GM18870 (cell line): Measurements from ENCODE around the gene RGPD8.
"Not testable (repeated sequence)": the region's sequence is repeated elsewhere in the genome, so short reads cannot be mapped to it uniquely, and the experiment has no call there.

Source experiments
- ATAC-seq: cut with Tn5 transposase; IDR thresholded peaks from one replicate; pipeline ENCODE4 v1.9.1; 2021; ENCODE audit warnings: moderate library complexity; ENCODE audit not compliant: unreplicated experiment

Gene RGPD8

GRCh38 chr2:112435716-112436431 lies 2.4 kb upstream of the RGPD8 start:
- ATAC-seq, result not testable (repeated sequence)

- ATAC-seq, result not testable (repeated sequence)
These were observed 1.7 kb upstream of the RGPD8 start for GRCh38 chr2:112434890-112435715.

DNA sequence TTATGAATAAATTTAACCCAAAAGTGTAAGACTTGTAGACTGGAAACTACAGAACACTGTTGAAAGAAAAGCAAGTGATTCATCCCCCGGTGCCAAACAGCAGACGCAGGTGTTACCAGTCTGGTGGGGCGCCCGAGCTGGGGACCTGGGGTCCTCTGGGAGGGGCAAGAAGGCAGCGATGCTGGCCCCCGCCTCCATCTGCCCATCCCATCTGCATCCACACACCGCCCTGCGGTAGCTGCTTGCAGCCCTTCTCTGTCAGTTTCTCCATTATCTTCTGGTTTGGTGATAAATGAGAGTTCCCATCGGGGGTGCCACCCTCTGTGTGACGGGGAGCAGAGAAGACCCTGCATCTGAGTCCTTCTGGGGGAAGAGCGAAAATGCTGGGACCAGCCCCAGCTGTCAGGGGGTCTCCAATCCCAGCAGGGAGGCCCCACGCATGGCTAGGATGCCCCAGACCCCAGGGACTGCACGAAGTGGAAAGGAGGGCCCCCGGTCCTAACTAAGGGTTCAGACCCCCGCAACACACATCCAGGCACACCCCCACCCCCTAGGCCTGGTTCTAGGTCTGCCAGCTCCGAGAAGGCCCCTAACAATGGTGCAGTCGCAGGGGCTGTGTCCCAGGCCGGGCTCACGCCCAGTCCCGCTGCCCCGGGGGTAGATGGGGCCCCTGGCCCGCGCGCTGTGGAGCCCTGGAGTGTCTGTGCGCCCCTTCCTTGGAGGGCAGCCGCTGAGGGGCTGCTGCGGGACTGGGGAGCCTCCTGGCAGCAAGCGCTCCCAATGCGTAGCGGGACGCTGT lies 686 bp upstream of the RGPD8 start:
- ATAC-seq, result no peak

GRCh38 chr2:112432735-112433479 lies 538 bp downstream of the RGPD8 start:
- ATAC-seq, result peak; percentile 34

DNA sequence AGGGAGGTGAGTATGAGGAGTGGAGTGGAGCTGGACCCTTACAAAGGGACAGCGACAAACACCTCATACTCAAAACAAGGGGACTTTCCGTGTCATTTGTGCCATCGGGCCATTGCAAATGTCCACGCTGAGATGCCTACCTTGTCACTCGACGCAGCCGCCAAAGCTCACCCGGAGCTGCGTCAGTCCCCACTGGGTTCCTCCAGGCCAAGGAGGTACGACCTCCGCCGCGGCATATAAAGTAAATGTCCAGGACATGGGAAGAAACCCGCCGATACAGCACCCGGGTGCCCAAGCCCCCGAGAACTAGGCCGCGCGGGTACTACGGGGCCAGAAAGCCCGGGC lies 1.1 kb downstream of the RGPD8 start:
- not testable (repeated sequence) for ATAC-seq

DNA sequence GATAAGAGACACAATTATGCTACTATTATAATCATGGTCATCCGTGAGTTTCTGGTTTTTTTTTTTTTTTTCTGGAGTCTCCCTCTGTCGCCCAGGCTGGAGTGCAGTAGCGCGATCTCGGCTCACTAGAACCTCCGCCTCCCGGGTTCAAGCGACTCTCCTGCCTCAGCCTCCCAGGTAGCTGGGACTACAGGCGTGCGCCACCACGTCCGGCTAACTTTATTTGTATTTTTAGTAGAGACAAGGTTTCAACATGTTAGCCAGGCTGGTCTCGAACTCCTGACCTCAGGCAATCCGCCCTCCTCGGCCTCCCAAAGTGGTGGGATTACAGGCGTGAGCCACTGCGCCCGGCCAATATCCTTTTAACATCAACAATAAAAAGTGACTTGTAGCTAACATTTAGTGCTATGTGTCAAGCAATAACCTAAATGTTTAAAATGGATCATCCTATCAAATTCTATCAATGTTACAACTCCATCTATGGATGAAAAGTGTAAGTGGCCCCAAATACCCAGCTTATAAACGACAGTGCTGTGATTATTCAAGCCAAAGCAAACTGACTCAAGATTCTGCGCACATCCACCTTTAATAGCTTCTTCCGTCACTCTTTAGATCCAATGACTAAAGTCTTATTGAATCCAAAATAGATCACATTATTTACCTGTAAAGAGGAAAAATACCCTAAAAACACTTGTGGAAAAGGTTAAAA lies 1.7 kb downstream of the RGPD8 start:
- ATAC-seq, result not testable (repeated sequence)

DNA sequence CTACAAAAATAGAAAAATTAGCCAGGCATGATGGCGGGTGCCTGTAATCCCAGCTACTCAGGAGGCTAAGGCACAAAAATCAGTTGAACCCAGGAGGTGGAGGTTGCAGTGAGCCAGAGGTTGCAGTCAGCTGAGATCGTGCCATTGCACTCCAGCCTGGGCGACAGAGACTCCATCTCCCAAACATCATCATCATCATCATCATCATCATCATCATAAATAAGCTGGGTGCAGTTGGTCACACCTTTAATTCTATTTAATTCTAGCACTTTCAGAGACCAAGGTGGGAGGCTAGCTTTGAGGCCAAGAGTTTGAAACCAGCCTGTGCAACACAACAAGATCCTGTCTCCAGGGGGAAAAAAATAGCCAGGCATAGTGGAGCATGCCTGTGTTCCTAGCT lies 8.9 kb downstream of the RGPD8 start:
- not testable (repeated sequence) for ATAC-seq

GRCh38 chr2:112416860-112417259 lies 16.6 kb downstream of the RGPD8 start:
- ATAC-seq, result not testable (repeated sequence)

DNA sequence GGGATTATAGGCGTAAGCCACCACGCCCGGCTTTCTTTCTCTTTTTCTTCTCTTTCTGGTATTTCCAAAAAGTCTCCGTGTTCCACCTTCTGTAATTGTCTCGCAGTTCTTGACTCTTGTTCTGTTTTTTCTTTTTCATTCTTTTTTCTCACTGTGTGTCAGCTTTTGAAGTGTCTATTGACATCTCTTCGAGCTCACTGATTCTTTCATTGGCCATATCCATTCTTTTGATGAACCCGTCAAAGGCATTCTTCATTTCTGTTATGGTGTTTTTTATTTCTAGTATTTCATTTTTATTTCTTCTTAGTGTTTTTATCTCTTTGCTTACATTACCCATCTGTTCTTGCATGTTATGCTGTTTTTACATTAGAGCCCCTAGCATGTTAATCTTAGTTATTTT lies 73.4 kb downstream of the RGPD8 start:
- ATAC-seq, result not testable (repeated sequence)

- ATAC-seq, result not testable (repeated sequence)
These were observed 79.1 kb downstream of the RGPD8 start for GRCh38 chr2:112354335-112354734.

DNA sequence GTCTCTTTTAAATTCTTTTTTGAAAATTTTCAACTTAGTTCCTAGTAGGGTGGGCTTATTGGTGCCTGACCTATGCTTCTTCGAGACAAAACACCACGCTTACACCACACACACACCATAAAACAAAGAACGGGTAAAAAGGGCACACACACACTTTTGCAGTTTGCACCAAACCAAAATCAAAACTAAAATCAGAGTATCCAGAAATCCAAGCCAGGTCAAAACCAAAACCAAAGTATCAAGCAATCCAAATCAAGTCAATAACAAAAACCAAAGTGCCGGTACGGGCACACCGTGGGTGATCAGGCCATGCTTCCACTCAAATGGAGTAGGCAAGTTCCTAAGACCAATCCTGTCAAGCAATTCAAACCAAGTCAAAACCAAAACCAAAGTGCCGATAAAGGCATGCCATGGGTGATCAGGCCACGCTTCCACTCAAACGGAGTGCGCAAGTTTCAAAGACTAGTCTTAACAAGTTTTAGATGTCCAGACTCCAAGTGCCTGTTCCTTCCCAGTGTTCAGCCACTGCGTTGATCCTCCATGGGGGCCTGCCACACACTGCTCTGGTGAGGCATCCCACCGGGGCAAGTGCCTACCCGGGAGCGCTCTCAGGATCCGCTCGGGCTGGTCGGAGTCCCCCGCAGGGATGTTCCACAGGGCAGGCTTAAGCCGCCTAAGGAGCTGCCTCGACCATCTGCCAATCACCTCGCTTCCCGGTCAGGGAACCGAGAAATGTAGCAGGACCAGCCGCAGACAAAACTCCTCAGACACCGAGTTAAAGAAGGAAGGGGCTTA lies 80.4 kb downstream of the RGPD8 start:
- not testable (repeated sequence) for ATAC-seq

- not testable (repeated sequence) for ATAC-seq
These were observed 81.2 kb downstream of the RGPD8 start for GRCh38 chr2:112352292-112352691.

DNA sequence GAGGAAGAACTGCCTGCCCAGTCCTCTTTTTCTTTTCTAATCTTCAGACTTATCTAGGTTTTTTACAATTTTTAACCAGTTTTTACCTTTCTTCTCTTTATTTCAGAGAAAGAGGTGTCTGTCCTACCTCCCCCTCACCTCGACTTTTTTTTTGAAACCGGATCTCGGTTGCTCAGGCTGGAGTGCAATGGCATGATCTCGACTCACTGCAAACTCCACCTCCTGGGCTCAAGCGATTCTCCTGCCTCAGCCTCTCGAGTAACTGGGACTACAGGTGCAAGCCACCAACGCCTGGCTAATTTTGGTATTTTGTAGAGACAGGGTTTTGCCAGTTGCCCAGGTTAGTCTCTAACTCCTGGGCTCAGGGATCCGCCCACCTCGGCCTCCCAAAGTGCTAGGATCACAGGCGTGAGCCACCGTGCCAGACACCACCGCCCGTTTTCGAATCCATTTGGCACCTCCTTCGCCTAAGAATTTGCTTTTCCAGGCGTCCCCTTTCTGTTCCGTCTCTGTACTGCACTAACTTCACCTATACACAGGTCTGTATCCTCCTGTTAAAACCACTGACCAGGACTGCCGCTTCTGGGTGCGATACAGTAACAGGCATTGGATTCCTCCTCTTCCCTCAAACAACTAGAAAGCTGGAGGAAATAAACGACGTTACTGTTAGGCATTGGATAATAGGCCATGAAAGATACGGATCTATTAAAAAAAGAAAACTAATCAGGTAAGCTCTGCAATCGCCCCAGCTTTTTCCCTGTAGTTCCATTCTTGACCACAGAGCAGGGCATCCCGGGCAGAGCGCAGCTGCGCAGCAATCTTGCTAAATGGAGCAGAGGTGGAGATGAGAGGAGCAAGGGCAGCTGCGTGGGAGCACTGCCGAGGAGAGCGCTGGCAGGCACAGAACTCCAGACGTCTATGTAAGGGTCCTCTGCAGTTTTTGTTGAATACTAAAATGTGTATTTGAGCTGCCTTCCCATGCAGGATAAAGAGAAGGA lies 88.1 kb downstream of the RGPD8 start:
- ATAC-seq, result no peak

GRCh38 chr2:112343827-112344585 lies 89.4 kb downstream of the RGPD8 start:
- ATAC-seq, result no peak

DNA sequence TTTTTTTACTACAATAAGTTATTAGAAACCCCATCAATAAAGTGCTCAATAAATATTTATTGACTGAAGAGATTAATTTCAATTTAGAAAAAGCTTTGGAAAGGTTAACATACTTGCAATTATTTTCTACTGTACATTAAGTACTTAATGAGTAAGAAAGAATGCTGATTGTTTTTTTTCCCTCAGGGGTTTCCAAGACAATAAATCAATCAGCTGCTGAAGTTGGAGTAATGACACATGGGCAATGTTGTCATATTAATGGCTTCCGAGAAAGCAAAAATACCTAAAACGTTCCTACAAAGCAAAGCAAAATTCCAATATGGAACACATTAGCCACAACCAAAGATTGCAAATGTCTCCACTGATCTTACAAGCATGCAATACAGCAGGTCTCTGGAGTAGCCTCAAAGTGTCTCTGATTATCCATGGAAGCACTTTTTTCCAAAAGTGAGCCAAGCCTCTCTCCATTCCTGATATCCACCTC lies 91.3 kb downstream of the RGPD8 start:
- ATAC-seq, result no peak

GRCh38 chr2:112340475-112341267 lies 92.8 kb downstream of the RGPD8 start:
- ATAC-seq, result no peak
